ENCODE measurements around the gene ZNRF1. TPM values are rescaled to one million over a fixed set of nuclear protein-coding genes. Genes with fewer than 3 reads are reported as not detected.

The ZNRF1 gene
- total and polyA plus RNA-seq, 2 of the 4 experiments (the other 2 are of a cell fraction): 8.2 to 20.7 TPM

- Histone ChIP-seq H3K4ac (ENCODE audit: low read depth, low read length) (no peak overlapping the region), H3K27ac (ENCODE audit: insufficient read depth, low read length) (no peak overlapping the region), H3K9ac (ENCODE audit: low read depth, low read length) (no peak overlapping the region), H3K79me1 (ENCODE audit: low read depth in 1 of 2, low read length in 2 of 2) (peaks cover 45 to 75% of the 10 kb centered on the region in 2 experiments), H2BK15ac (ENCODE audit: low read depth, low read length) (no peak overlapping the region), H4K20me1 (ENCODE audit: insufficient read depth, low read length) (peaks cover 32% of the 10 kb centered on the region), H2BK120ac (ENCODE audit: low read depth, low read length) (no peak overlapping the region), H4K5ac (ENCODE audit: low read depth, low read length) (no peak overlapping the region), H3K14ac (replicated peaks; ENCODE audit: low read depth, low read length) (no peak overlapping the region), H4K8ac (ENCODE audit: low read depth in 2 of 2, low read length in 2 of 2) (no peak overlapping the region), H3K23ac (ENCODE audit: low read depth, low read length) (no peak overlapping the region), H3K4me1 (ENCODE audit: control insufficient read depth, insufficient read depth, low read length) (peaks cover 11% of the 10 kb centered on the region), H3K9me3 (ENCODE audit: control insufficient read depth, insufficient read depth, low read length) (peaks cover 3% of the 10 kb centered on the region; the same call in 1 of the 2 replicates), H3K4me2 (ENCODE audit: low read depth, low read length) (no peak overlapping the region), H3K18ac (ENCODE audit: low read depth, low read length) (no peak overlapping the region), H2AFZ (replicated peaks; ENCODE audit: low read length, poor library complexity) (no peak overlapping the region), H3K56ac (ENCODE audit: extremely low read depth, insufficient read depth, low read length) (no peak overlapping the region), H2AK9ac (replicated peaks; ENCODE audit: low read depth, low read length, poor library complexity) (no peak overlapping the region), H3K4me3 (ENCODE audit: insufficient read depth, low read depth, low read length) (no peak overlapping the region), H3K36me3 (ENCODE audit: control insufficient read depth, insufficient read depth, low read length) (peaks cover 2% of the 10 kb centered on the region; the same call in 1 of the 2 replicates), H3K9me1 (ENCODE audit: insufficient read depth, low read length) (0 out of 2 replicates have a peak, but pooled peaks cover 6% of the 10 kb centered on the region), H2AK5ac (ENCODE audit: low read depth, low read length) (no peak overlapping the region), H2BK5ac (ENCODE audit: low read depth, low read length, poor library complexity, severe bottlenecking) (no peak overlapping the region), H3K27me3 (ENCODE audit: control insufficient read depth, insufficient read depth, low read length) (no peaks in the 10 kb centered on the region), H2BK20ac (ENCODE audit: low read depth, low read length) (no peak overlapping the region), H4K91ac (ENCODE audit: insufficient read depth, low read depth, low read length) (no peak overlapping the region)
- dilution Hi-C loops (cut with HindIII; ENCODE audit: low sequenced_read_pairs, unreplicated experiment): no loop called here
- intact Hi-C loops (cut with micrococcal nuclease): no loop called here
- DNase-seq (no peak), ATAC-seq (ENCODE audit: low read depth) (no peak)
- POLR2A ChIA-PET (ENCODE audit: unreplicated experiment): no interaction called here
- CTCF ChIA-PET: no interaction called here
- in situ Hi-C loops (cut with MboI; ENCODE audit: low sequenced_read_pairs): no loop called here
- WGBS, 2 experiments (ENCODE audit: extremely low coverage in 2 of 2, insufficient read length in 1 of 2): no CpG with 5 or more reads among the region's 5 CpGs
- TF ChIP-seq NFE2L2 (IDR thresholded peaks at IDR 0.05; ENCODE audit: low read depth, low read length): no peak
- TF ChIP-seq SMC3 (IDR thresholded peaks at IDR 0.05; ENCODE audit: low read depth, low read length): no peak
- no peak for TF ChIP-seq RFX5 (IDR thresholded peaks at IDR 0.05; ENCODE audit: low read depth, low read length)
- TF ChIP-seq POLR2A (IDR thresholded peaks at IDR 0.05; ENCODE audit: low read depth, low read length): no peak
- no peak for TF ChIP-seq MAFK (IDR thresholded peaks at IDR 0.05; ENCODE audit: low read depth, low read length)
- TF ChIP-seq RCOR1 (IDR thresholded peaks at IDR 0.05; ENCODE audit: insufficient replicate concordance, low read length): no peak
- TF ChIP-seq CHD1 (IDR thresholded peaks at IDR 0.05; ENCODE audit: low read depth, low read length): no peak
- TF ChIP-seq CEBPB (IDR thresholded peaks at IDR 0.05; ENCODE audit: low read depth, low read length): no peak
- TF ChIP-seq, protein P1, sequence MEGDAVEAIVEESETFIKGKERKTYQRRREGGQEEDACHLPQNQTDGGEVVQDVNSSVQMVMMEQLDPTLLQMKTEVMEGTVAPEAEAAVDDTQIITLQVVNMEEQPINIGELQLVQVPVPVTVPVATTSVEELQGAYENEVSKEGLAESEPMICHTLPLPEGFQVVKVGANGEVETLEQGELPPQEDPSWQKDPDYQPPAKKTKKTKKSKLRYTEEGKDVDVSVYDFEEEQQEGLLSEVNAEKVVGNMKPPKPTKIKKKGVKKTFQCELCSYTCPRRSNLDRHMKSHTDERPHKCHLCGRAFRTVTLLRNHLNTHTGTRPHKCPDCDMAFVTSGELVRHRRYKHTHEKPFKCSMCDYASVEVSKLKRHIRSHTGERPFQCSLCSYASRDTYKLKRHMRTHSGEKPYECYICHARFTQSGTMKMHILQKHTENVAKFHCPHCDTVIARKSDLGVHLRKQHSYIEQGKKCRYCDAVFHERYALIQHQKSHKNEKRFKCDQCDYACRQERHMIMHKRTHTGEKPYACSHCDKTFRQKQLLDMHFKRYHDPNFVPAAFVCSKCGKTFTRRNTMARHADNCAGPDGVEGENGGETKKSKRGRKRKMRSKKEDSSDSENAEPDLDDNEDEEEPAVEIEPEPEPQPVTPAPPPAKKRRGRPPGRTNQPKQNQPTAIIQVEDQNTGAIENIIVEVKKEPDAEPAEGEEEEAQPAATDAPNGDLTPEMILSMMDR (conservative IDR thresholded peaks at IDR 0.05; ENCODE audit: low read depth, low read length): no peak
- no peak for TF ChIP-seq MAZ (IDR thresholded peaks at IDR 0.05; ENCODE audit: borderline replicate concordance, low read depth, low read length)
- TF ChIP-seq RAD21 (IDR thresholded peaks at IDR 0.05; ENCODE audit: low read length): no peak
- TF ChIP-seq MXI1 (IDR thresholded peaks at IDR 0.05; ENCODE audit: borderline replicate concordance, low read depth, low read length): no peak
- no peak for TF ChIP-seq USF2 (IDR thresholded peaks at IDR 0.05; ENCODE audit: low read depth, low read length)
- TF ChIP-seq FOS (IDR thresholded peaks at IDR 0.05; ENCODE audit: low read depth, low read length): no peak
- no peak for TF ChIP-seq BHLHE40 (IDR thresholded peaks at IDR 0.05; ENCODE audit: low read depth, low read length)
- no peak for TF ChIP-seq ELK1 (IDR thresholded peaks at IDR 0.05; ENCODE audit: borderline replicate concordance, low read depth, low read length)
- BruUV-seq (replicated peaks): no TSS peak
These were observed 60.6 kb downstream of the ZNRF1 start for GRCh38 chr16:75059411-75059810.
